Gastrocnemius medialis (tissue), 4 donors: ENCODE results near the gene UBL7. TPM values are rescaled to one million over a fixed set of nuclear protein-coding genes. Genes with fewer than 3 reads are reported as not detected.

Experiments used
- ATAC-seq, 2 donors: fragments of 150-250 bp; one replicate each; pipeline ENCODE4 v1.9.1; 2016
- DNase-seq, 2 donors: peaks; one replicate each; pipeline ENCODE4 v3.0.0-alpha.2; 2019
- H3K27ac ChIP-seq, 4 donors: fragments of 200-600 bp; sonication (generic); 1 replicate in 1 of 4; 2 replicates in 3 of 4; pipeline ENCODE4 v1.5.1; 2016 to 2018; ENCODE audit warnings: mild to moderate bottlenecking in 2 of 4, moderate library complexity in 1 of 4
- H3K27me3 ChIP-seq, 3 donors: fragments of 200-600 bp; sonication (generic) in 2 of 3; 1 replicate in 1 of 3; 2 replicates in 2 of 3; pipeline versions ENCODE4 v1.5.1 to v1.6.0; 2016 to 2019; ENCODE audit warnings: mild to moderate bottlenecking in 1 of 3, moderate library complexity in 1 of 3
- H3K36me3 ChIP-seq, 2 donors: fragments of 200-600 bp; sonication (generic) in 1 of 2; one replicate each; pipeline ENCODE4 v1.5.1; 2017 to 2018
- H3K4me1 ChIP-seq, 2 donors: fragments of 200-600 bp; sonication (generic) in 1 of 2; one replicate each; pipeline ENCODE4 v1.5.1; 2016 to 2017; ENCODE audit warnings: mild to moderate bottlenecking in 2 of 2
- H3K4me3 ChIP-seq, 4 donors: fragments of 200-600 bp; sonication (generic) in 3 of 4; 1 replicate in 1 of 4; 2 replicates in 3 of 4; pipeline ENCODE4 v1.5.1; 2016 to 2019; ENCODE audit warnings: mild to moderate bottlenecking in 2 of 4
- H3K9me3 ChIP-seq, 3 donors: fragments of 200-600 bp; sonication (generic) in 2 of 3; 1 replicate in 1 of 3; 2 replicates in 2 of 3; pipeline ENCODE4 v1.5.1; 2016 to 2019
- CTCF ChIP-seq, 5 experiments: fragments of 450-650 bp in 3 of 5; fragments of 200-600 bp in 2 of 5; sonication (generic) in 2 of 5; IDR thresholded peaks in 4 of 5; conservative IDR thresholded peaks in 1 of 5; 1 replicate in 4 of 5; 2 replicates in 1 of 5; pipeline ENCODE4 v1.5.1; 2016 to 2019; ENCODE audit warnings: antibody characterized with exemption in 5 of 5, mild to moderate bottlenecking in 3 of 5, moderate library complexity in 3 of 5
- POLR2A ChIP-seq, 2 donors: fragments of 450-650 bp; IDR thresholded peaks; one replicate each; pipeline ENCODE4 v1.6.1; 2017; ENCODE audit warnings: antibody characterized with exemption in 2 of 2, mild to moderate bottlenecking in 2 of 2, moderate library complexity in 2 of 2
- in situ Hi-C, 4 donors: fragments of 200-750 bp; cut with MboI; loops; one replicate each; pipeline versions ENCODE4 v1.15.0 to v1.8.0; 2017; ENCODE audit warnings: low sequenced_read_pairs in 4 of 4
- intact Hi-C: fragments of 100-400 bp; cut with DNase I; formaldehyde crosslinking; loops from one replicate; pipeline ENCODE4 v1.15.1; 2023; ENCODE audit warnings: low total_unique reads
- microRNA-seq, 2 donors: library from miRNA; unstranded; fragments of <30 nt; microRNA quantifications; one replicate each; pipeline ENCODE4, GENCODE V29; 2016; ENCODE audit warnings: borderline replicate concordance in 2 of 2
- total RNA-seq, 4 donors: library from RNA; depleted of rRNA; stranded (reverse); fragments of >200 nt; gene quantifications; one replicate each; pipeline versions ENCODE4 v1.1.0 to v1.2.3, GENCODE V29; 2016

UBL7 gene
- total RNA-seq, 4 donors from 2014 or later, result 66.4 to 139 (median 83.2) TPM

GRCh38 chr15:74398183-74398582 lies 62.8 kb downstream of the UBL7 start:
- in situ Hi-C loops, result loop anchor here in 2 of 4 donors (25.0 kb wide), 1 partner anchor 364 kb away; no protein-coding TSS in a partner anchor
- Histone ChIP-seq H3K27me3 (no peaks in the 10 kb centered on the region), H3K27ac (no peak overlapping the region), H3K4me3 (no peak overlapping the region), H3K36me3 (no peaks in the 10 kb centered on the region), H3K4me1 (peaks cover 0 to 3% of the 10 kb centered on the region in 2 donors), H3K9me3 (no peaks in the 10 kb centered on the region)
- ATAC-seq (no peak), DNase-seq (no peak)
- intact Hi-C loops, result no loop called here
- no peak for TF ChIP-seq CTCF (IDR thresholded peaks at IDR 0.05 in 4 of 5, conservative IDR thresholded peaks at IDR 0.05 in 1 of 5)
- no peak for TF ChIP-seq POLR2A (IDR thresholded peaks at IDR 0.05)

GRCh38 chr15:74397239-74398068 lies 63.5 kb downstream of the UBL7 start:
- DNase-seq, result no peak
- Histone ChIP-seq H3K4me3 (no peak overlapping the region), H3K4me1 (peaks cover 0 to 3% of the 10 kb centered on the region in 2 donors), H3K36me3 (no peaks in the 10 kb centered on the region), H3K9me3 (no peaks in the 10 kb centered on the region), H3K27ac (no peak overlapping the region), H3K27me3 (no peaks in the 10 kb centered on the region)
- intact Hi-C loops, result no loop called here
- TF ChIP-seq CTCF (IDR thresholded peaks at IDR 0.05 in 4 of 5, conservative IDR thresholded peaks at IDR 0.05 in 1 of 5) (no peak), POLR2A (IDR thresholded peaks at IDR 0.05) (no peak)
- in situ Hi-C loops, result loop anchor here in 2 of 4 donors (25.0 kb wide), 1 partner anchor 365 kb away; no protein-coding TSS in a partner anchor
- ATAC-seq, result no peak

GRCh38 chr15:74396445-74397238 lies 64.3 kb downstream of the UBL7 start:
- no peaks in the 10 kb centered on the region for H3K36me3 ChIP-seq
- H3K4me3 ChIP-seq, result no peak overlapping the region
- intact Hi-C loops, result no loop called here
- ATAC-seq, result no peak
- no peaks in the 10 kb centered on the region for H3K9me3 ChIP-seq
- H3K27me3 ChIP-seq, result no peaks in the 10 kb centered on the region
- TF ChIP-seq CTCF (IDR thresholded peaks at IDR 0.05 in 4 of 5, conservative IDR thresholded peaks at IDR 0.05 in 1 of 5) (no peak), POLR2A (IDR thresholded peaks at IDR 0.05) (no peak)
- in situ Hi-C loops, result loop anchor here in 2 of 4 donors (25.0 kb wide), 1 partner anchor 366 kb away; no protein-coding TSS in a partner anchor
- no peak for DNase-seq
- H3K4me1 ChIP-seq, result peaks cover 0 to 3% of the 10 kb centered on the region in 2 donors
- H3K27ac ChIP-seq, result no peak overlapping the region

- TF ChIP-seq CTCF (IDR thresholded peaks at IDR 0.05 in 4 of 5, conservative IDR thresholded peaks at IDR 0.05 in 1 of 5) (no peak), POLR2A (IDR thresholded peaks at IDR 0.05) (no peak)
- in situ Hi-C loops (loop anchor here in 2 of 4 donors (25.0 kb wide), 1 partner anchor 366 kb away; no protein-coding TSS in a partner anchor), intact Hi-C loops (no loop called here)
- no peaks in the 10 kb centered on the region for H3K9me3 ChIP-seq
- no peaks in the 10 kb centered on the region for H3K36me3 ChIP-seq
- ATAC-seq (no peak), DNase-seq (no peak)
- H3K4me3 ChIP-seq, result no peak overlapping the region
- peaks cover 0 to 2% of the 10 kb centered on the region in 2 donors for H3K4me1 ChIP-seq
- no peaks in the 10 kb centered on the region for H3K27me3 ChIP-seq
- H3K27ac ChIP-seq, result no peak overlapping the region
Measured at GRCh38 chr15:74396146-74396438, 64.9 kb downstream of the UBL7 start.

Small RNA genes within 50 kb of the gene (microRNA-seq; reads per million reads assigned to microRNA genes)
- 0 reads per million in 2 donors for gene MIR6881

Other genes starting within 250 kb of the UBL7 start
- gene CCDC33, start 224.8 kb downstream of the UBL7 start, total RNA-seq, result not detected
- 1 to 10 TPM in 1 of 4 donors, under 1 TPM in 3; 0.15 to 2.5 (median 0.67) TPM for gene CYP11A1, start 93.5 kb downstream of the UBL7 start, total RNA-seq
- gene SEMA7A, start 27.2 kb downstream of the UBL7 start, total RNA-seq, result 1 to 10 TPM in 3 of 4 donors, under 1 TPM in 1; 0.51 to 2.7 (median 2.4) TPM
- gene ARID3B, start 80.1 kb upstream of the UBL7 start, total RNA-seq, result 1 to 10 TPM; 1.8 to 6.7 (median 4.6) TPM
- gene CLK3, start 154.7 kb upstream of the UBL7 start, total RNA-seq, result 100 to 1,000 TPM in 2 of 4 donors, 10 to 100 TPM in 2; 45.4 to 152 (median 105) TPM
- gene EDC3, start 234.9 kb upstream of the UBL7 start, total RNA-seq, result 10 to 100 TPM in 3 of 4 donors, 1 to 10 TPM in 1; 7.9 to 19.4 (median 11.6) TPM